Measurements from ENCODE around the gene PHEX. TPM values are rescaled to one million over a fixed set of nuclear protein-coding genes. Genes with fewer than 3 reads are reported as not detected.

PHEX gene
- total and polyA plus RNA-seq, 7 donors: 0.01 to 0.11 (median 0.04) TPM; not detected in 3

DNA sequence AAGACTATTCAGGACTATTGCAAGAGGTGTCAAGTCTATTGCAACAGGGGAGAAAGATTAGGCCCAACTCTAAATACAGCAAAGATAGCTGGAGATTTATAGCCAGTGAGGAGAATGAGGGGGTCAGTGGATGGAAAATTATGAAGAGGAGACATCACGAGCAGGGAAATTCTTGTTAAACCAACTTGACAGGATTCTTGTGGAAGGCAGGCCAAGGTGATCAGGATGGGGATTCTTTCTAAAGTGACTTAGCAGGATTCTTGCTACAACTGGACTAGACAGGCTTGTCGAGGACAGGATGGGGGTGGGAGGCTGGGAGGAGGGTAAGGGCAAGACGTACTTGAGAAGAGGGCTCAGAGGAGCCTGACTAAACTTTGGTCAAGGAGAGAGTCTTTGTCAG is 89.0 kb downstream of the PHEX start:
- H3K4me3 ChIP-seq: no peak overlapping the region
- 61 to 84% (median 78%) methylated on average over 3 of the region's 3 CpGs for WGBS, 3 donors
- ATAC-seq (no peak), DNase-seq (no peak)
- TF ChIP-seq, protein P1, sequence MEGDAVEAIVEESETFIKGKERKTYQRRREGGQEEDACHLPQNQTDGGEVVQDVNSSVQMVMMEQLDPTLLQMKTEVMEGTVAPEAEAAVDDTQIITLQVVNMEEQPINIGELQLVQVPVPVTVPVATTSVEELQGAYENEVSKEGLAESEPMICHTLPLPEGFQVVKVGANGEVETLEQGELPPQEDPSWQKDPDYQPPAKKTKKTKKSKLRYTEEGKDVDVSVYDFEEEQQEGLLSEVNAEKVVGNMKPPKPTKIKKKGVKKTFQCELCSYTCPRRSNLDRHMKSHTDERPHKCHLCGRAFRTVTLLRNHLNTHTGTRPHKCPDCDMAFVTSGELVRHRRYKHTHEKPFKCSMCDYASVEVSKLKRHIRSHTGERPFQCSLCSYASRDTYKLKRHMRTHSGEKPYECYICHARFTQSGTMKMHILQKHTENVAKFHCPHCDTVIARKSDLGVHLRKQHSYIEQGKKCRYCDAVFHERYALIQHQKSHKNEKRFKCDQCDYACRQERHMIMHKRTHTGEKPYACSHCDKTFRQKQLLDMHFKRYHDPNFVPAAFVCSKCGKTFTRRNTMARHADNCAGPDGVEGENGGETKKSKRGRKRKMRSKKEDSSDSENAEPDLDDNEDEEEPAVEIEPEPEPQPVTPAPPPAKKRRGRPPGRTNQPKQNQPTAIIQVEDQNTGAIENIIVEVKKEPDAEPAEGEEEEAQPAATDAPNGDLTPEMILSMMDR (IDR thresholded peaks at IDR 0.05): no peak
- no peaks in the 10 kb centered on the region for H3K9me3 ChIP-seq
- no peaks in the 10 kb centered on the region for H3K36me3 ChIP-seq (ENCODE audit: insufficient read depth in 1 of 2, low read depth in 1 of 2)
- H3K27me3 ChIP-seq (ENCODE audit: insufficient read depth in 3 of 3, low read length in 2 of 3): peaks cover 0 to 13% (median 0%) of the 10 kb centered on the region in 3 donors
- no peak overlapping the region for H3K27ac ChIP-seq
- intact Hi-C loops (cut with DNase I): no loop called here
- no peaks in the 10 kb centered on the region for H3K4me1 ChIP-seq

DNA sequence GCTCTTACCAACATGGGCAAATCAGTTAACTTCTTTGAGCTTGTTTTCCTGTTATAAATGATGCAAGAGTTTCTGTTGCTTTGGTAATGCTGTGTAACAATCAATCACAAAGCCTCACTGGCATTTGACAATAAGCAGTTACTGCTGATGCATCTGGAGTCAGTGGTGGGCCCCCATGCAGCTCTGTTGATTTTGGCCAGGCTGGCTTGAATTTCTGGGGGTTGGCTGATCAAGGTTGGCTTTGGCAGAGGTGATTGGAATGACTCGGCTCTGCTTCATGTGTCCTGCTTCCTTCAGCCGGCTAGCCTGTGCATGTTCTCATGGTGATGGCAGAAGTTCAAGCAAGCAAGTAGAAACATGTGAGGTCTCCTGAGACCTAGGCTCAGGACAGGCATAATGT is 90.4 kb downstream of the PHEX start:
- intact Hi-C loops (cut with DNase I): no loop called here
- ATAC-seq: peak in 1 of 4 donors; percentile 38
- TF ChIP-seq, protein P1 (IDR thresholded peaks at IDR 0.05): no peak
- WGBS, 3 donors: 35 to 48% (median 36%) methylated on average over 2 of the region's 2 CpGs
- Histone ChIP-seq H3K9me3 (no peaks in the 10 kb centered on the region), H3K36me3 (ENCODE audit: insufficient read depth in 1 of 2, low read depth in 1 of 2) (no peaks in the 10 kb centered on the region), H3K27me3 (ENCODE audit: insufficient read depth in 3 of 3, low read length in 2 of 3) (peaks cover 0 to 18% (median 0%) of the 10 kb centered on the region in 3 donors), H3K4me3 (no peak overlapping the region), H3K27ac (no peak overlapping the region), H3K4me1 (no peaks in the 10 kb centered on the region)
- peak; percentile 38 to 67 for DNase-seq

DNA sequence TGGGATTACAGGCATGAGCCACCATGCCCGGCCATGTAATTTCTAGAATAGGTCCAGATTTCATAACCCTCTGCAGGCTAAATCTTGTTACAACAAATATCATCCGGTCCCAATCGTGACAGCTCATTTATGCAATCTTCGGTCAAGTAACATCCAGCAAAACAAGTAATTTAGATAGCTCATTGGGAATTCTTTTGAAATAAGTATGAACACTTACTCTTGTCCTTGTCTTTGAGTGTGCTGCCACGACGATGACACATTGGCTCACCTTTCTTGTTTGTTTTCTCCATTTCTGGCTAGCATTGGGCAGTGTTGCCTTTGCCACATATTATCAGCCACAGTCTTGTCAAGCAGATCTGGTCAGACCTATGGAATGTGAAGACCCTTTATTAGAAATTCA is 92.0 kb downstream of the PHEX start:
- no peak overlapping the region for H3K27ac ChIP-seq
- no peaks in the 10 kb centered on the region for H3K9me3 ChIP-seq
- TF ChIP-seq, protein P1 (IDR thresholded peaks at IDR 0.05): no peak
- peaks cover 0 to 16% (median 0%) of the 10 kb centered on the region in 3 donors for H3K27me3 ChIP-seq (ENCODE audit: insufficient read depth in 3 of 3, low read length in 2 of 3)
- no peaks in the 10 kb centered on the region for H3K36me3 ChIP-seq (ENCODE audit: insufficient read depth in 1 of 2, low read depth in 1 of 2)
- H3K4me1 ChIP-seq: no peaks in the 10 kb centered on the region
- ATAC-seq (peak in 1 of 4 donors; percentile 32), DNase-seq (no peak)
- no peak overlapping the region for H3K4me3 ChIP-seq
- intact Hi-C loops (cut with DNase I): no loop called here
- 72 to 84% (median 74%) methylated on average over 6 of the region's 6 CpGs for WGBS, 3 donors

DNA sequence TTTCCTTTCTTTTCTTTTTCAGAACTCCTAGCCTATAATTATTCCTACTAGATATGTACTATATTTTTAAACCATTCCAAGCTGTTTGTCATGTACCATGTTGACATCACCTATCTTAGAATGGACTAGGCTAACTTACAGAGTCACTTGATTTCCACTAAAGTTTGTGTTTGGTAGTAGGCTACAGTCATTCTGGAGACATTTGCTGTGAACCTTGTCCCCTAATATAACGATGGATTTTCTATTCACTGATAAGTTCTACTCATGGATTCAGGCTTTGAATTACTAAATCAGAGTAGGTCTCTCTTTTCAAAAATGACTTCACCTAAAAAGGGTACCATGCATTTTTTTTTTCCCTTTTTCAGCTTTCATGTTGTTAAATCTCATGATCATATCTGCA is 93.4 kb downstream of the PHEX start:
- intact Hi-C loops (cut with DNase I): no loop called here
- H3K27ac ChIP-seq: no peak overlapping the region
- H3K9me3 ChIP-seq: no peaks in the 10 kb centered on the region
- H3K36me3 ChIP-seq (ENCODE audit: insufficient read depth in 1 of 2, low read depth in 1 of 2): no peaks in the 10 kb centered on the region
- H3K27me3 ChIP-seq (ENCODE audit: insufficient read depth in 3 of 3, low read length in 2 of 3): peaks cover 0 to 15% (median 0%) of the 10 kb centered on the region in 3 donors
- DNase-seq (no peak), ATAC-seq (no peak)
- WGBS, 3 donors: 71 to 95% (median 91%) methylated on average over 1 of the region's 1 CpG
- H3K4me1 ChIP-seq: no peaks in the 10 kb centered on the region
- H3K4me3 ChIP-seq: no peak overlapping the region
- TF ChIP-seq, protein P1 (IDR thresholded peaks at IDR 0.05): no peak

DNA sequence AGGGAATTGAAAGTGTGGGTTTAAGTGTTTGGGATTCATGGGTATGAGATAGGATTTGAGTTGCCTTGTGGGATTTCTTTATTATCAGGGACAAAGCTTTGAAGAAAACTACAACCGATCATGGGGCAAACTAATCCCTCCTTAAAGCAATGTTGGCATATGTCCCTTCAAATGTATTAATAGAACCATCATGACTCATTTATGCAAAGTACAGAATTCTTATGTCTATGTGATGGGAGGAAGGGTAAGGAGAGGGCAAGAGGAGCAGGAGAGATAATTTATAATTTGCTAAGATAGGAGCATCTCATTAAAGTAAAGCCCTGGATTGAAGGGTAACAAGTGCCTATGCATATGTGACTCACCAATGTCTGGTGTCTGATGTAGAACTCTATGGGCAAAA is 94.2 kb downstream of the PHEX start:
- no peak overlapping the region for H3K27ac ChIP-seq
- no peaks in the 10 kb centered on the region for H3K4me1 ChIP-seq
- ATAC-seq (no peak), DNase-seq (no peak)
- no peak overlapping the region for H3K4me3 ChIP-seq
- H3K36me3 ChIP-seq (ENCODE audit: insufficient read depth in 1 of 2, low read depth in 1 of 2): no peaks in the 10 kb centered on the region
- intact Hi-C loops (cut with DNase I): no loop called here
- 53 to 71% (median 53%) methylated on average over 1 of the region's 1 CpG for WGBS, 3 donors
- peaks cover 0 to 18% (median 0%) of the 10 kb centered on the region in 3 donors for H3K27me3 ChIP-seq (ENCODE audit: insufficient read depth in 3 of 3, low read length in 2 of 3)
- TF ChIP-seq, protein P1 (IDR thresholded peaks at IDR 0.05): no peak
- no peaks in the 10 kb centered on the region for H3K9me3 ChIP-seq
